GM23338 (cell line): ENCODE measurements around the gene MCC. TPM values are rescaled to one million over a fixed set of nuclear protein-coding genes. Genes with fewer than 3 reads are reported as not detected.

Experiments
- ATAC-seq: fragments of 200-7000 bp; cut with Tn5 transposase; 3 replicates; pipeline ENCODE4 v1.9.1; 2020
- DNase-seq: peaks from one replicate; pipeline ENCODE4 v3.0.0-alpha.2; 2015; ENCODE audit warnings: low spot score
- H2AFZ ChIP-seq: fragments of 200-600 bp; sonication (generic); 2 replicates; pipeline ENCODE4 v1.8.0; 2016; ENCODE audit warnings: antibody characterized with exemption, mild to moderate bottlenecking, moderate library complexity
- H3F3A ChIP-seq: fragments of 200-600 bp; sonication (generic); replicated peaks from 2 replicates; pipeline ENCODE4 v1.8.0; 2017; ENCODE audit warnings: antibody characterized with exemption, mixed run types, low read depth
- H3K27ac ChIP-seq: fragments of 200-600 bp; sonication (generic); 2 replicates; pipeline ENCODE4 v1.6.1; 2016; ENCODE audit warnings: low read depth
- H3K27me3 ChIP-seq: fragments of 200-600 bp; sonication (generic); 2 replicates; pipeline ENCODE4 v1.8.0; 2016; ENCODE audit warnings: mild to moderate bottlenecking, mixed run types, moderate library complexity; ENCODE audit not compliant: insufficient read depth
- H3K36me3 ChIP-seq: fragments of 200-600 bp; sonication (generic); 2 replicates; pipeline ENCODE4 v1.8.0; 2016; ENCODE audit warnings: mild to moderate bottlenecking; ENCODE audit not compliant: insufficient read depth
- H3K4me1 ChIP-seq: fragments of 200-600 bp; sonication (generic); 2 replicates; pipeline ENCODE4 v1.8.0; 2016; ENCODE audit warnings: mild to moderate bottlenecking, moderate library complexity; ENCODE audit not compliant: insufficient read depth
- H3K4me2 ChIP-seq: fragments of 200-600 bp; sonication (generic); 2 replicates; pipeline ENCODE4 v1.7.1; 2017; ENCODE audit warnings: mixed run types
- H3K4me3 ChIP-seq: fragments of 200-600 bp; sonication (generic); 2 replicates; pipeline ENCODE4 v1.6.1; 2016; ENCODE audit warnings: mixed run types
- H3K79me2 ChIP-seq: fragments of 200-600 bp; sonication (generic); replicated peaks from 2 replicates; pipeline ENCODE4 v1.8.0; 2017; ENCODE audit warnings: mild to moderate bottlenecking; ENCODE audit not compliant: insufficient read depth
- H3K9me2 ChIP-seq: fragments of 200-600 bp; sonication (generic); 2 replicates; pipeline ENCODE4 v1.8.0; 2017; ENCODE audit not compliant: insufficient read depth
- H4K20me1 ChIP-seq: fragments of 200-600 bp; sonication (generic); replicated peaks from 2 replicates; pipeline ENCODE4 v1.8.0; 2017; ENCODE audit warnings: mild to moderate bottlenecking; ENCODE audit not compliant: insufficient read depth
- H3K27ac Mint-ChIP-seq: 2 replicates; pipeline ENCODE4 v1.8.0; 2020; ENCODE audit warnings: inconsistent platforms, mild to moderate bottlenecking, moderate library complexity, mixed read lengths
- H3K27me3 Mint-ChIP-seq: 3 replicates; pipeline ENCODE4 v1.8.0; 2022; ENCODE audit warnings: low read depth, mild to moderate bottlenecking, moderate library complexity, mixed read lengths, inconsistent platforms; ENCODE audit not compliant: insufficient read depth, poor library complexity
- H3K36me3 Mint-ChIP-seq: 3 replicates; pipeline ENCODE4 v1.8.0; 2021; ENCODE audit warnings: low read depth, mild to moderate bottlenecking, inconsistent platforms, moderate library complexity, mixed read lengths
- H3K4me1 Mint-ChIP-seq: 3 replicates; pipeline ENCODE4 v1.8.0; 2020; ENCODE audit warnings: mild to moderate bottlenecking, inconsistent platforms, mixed read lengths
- H3K4me3 Mint-ChIP-seq: 3 replicates; pipeline ENCODE4 v1.8.0; 2021; ENCODE audit warnings: moderate library complexity, mild to moderate bottlenecking, inconsistent platforms, mixed read lengths
- H3K9me3 Mint-ChIP-seq: 3 replicates; pipeline ENCODE4 v1.8.0; 2020; ENCODE audit warnings: moderate library complexity, mild to moderate bottlenecking, inconsistent platforms, mixed read lengths
- CTCF ChIP-seq, 2 experiments: fragments of 200-600 bp in 1 of 2; sonication (generic) in 1 of 2; conservative IDR thresholded peaks; 2 replicates each; pipeline versions ENCODE4 v1.5.1 to v1.6.1; 2016 to 2017; ENCODE audit warnings: antibody characterized with exemption in 2 of 2, low read depth in 2 of 2, mild to moderate bottlenecking in 2 of 2, moderate library complexity in 1 of 2
- ETS1 ChIP-seq: IDR thresholded peaks from 2 replicates; pipeline ENCODE4 v1.6.1; 2016; ENCODE audit warnings: antibody characterized with exemption
- EZH2phosphoT487 ChIP-seq: fragments of 200-600 bp; sonication (generic); IDR thresholded peaks from one replicate; pipeline ENCODE4 v1.8.1; 2018; ENCODE audit warnings: antibody characterized with exemption; ENCODE audit not compliant: unreplicated experiment
- JUNB ChIP-seq: IDR thresholded peaks from one replicate; pipeline ENCODE4 v1.6.1; 2016; ENCODE audit warnings: antibody characterized with exemption; ENCODE audit not compliant: unreplicated experiment
- REST ChIP-seq: IDR thresholded peaks from one replicate; pipeline ENCODE4 v1.6.1; 2018; ENCODE audit warnings: antibody characterized with exemption; ENCODE audit not compliant: unreplicated experiment
- STAT1 ChIP-seq: IDR thresholded peaks from one replicate; pipeline ENCODE4 v1.6.1; 2016; ENCODE audit warnings: antibody characterized with exemption; ENCODE audit not compliant: unreplicated experiment
- ZNF114 ChIP-seq: fragments of 250-450 bp; sonication (Bioruptor Pico); IDR thresholded peaks from 2 replicates; pipeline ENCODE4 v1.5.0; 2020; ENCODE audit warnings: mild to moderate bottlenecking, moderate library complexity
- polyA plus RNA-seq: library from polyadenylated mRNA; unstranded; fragments of >200 nt; fragmentation: Nextera tagmentation; extraction: Ambion mirVana; gene quantifications from 2 replicates; pipeline ENCODE4 v1.2.1, GENCODE V29; 2016
- total RNA-seq: library from RNA; depleted of rRNA; stranded (reverse); fragments of >200 nt; shearing (Covaris generic); gene quantifications from 2 replicates; pipeline ENCODE4 v1.2.3, GENCODE V29; 2014

Gene MCC
- total and polyA plus RNA-seq, 2 experiments from 2014 or later = 3.8 to 10.1 TPM

GRCh38 chr5:113452941-113453340 lies 35.3 kb downstream of the MCC start (continued):
- TF ChIP-seq EZH2phosphoT487 (no peak), JUNB (no peak), ZNF114 (CRISPR knock-in tag) (no peak)

- Histone ChIP-seq H3K27me3 (no peaks in the 10 kb centered on the region), H4K20me1 (no peaks in the 10 kb centered on the region; the same call in 1 of the 2 replicates), H3K79me2 (no peaks in the 10 kb centered on the region), H2AFZ (no peak overlapping the region), H3K36me3 (no peaks in the 10 kb centered on the region), H3K9me2 (no peaks in the 10 kb centered on the region; the same call in 1 of the 2 replicates), H3K4me1 (no peaks in the 10 kb centered on the region), H3K4me3 (no peak overlapping the region), H3K27ac (no peak overlapping the region), H3K4me2 (no peak overlapping the region), H3F3A (no peaks in the 10 kb centered on the region)
- no peaks in the 10 kb centered on the region for H3K4me1 Mint-ChIP-seq
- no peak for TF ChIP-seq REST
- H3K27me3 Mint-ChIP-seq = peaks cover 5% of the 10 kb centered on the region
- no peak overlapping the region for H3K27ac Mint-ChIP-seq
- H3K36me3 Mint-ChIP-seq = no peaks in the 10 kb centered on the region
- ATAC-seq (no peak), DNase-seq (no peak)
- H3K4me3 Mint-ChIP-seq = no peak overlapping the region
- peaks cover 2% of the 10 kb centered on the region; the same call in 1 of the 3 replicates for H3K9me3 Mint-ChIP-seq
These were observed 36.5 kb downstream of the MCC start for GRCh38 chr5:113451797-113452196.

GRCh38 chr5:113450929-113451328 lies 37.3 kb downstream of the MCC start:
- H3K36me3 ChIP-seq = no peaks in the 10 kb centered on the region
- H3K4me2 ChIP-seq = no peak overlapping the region
- no peaks in the 10 kb centered on the region for H3F3A ChIP-seq
- Mint-ChIP-seq H3K4me1 (no peaks in the 10 kb centered on the region), H3K36me3 (no peaks in the 10 kb centered on the region), H3K27ac (no peak overlapping the region), H3K4me3 (no peak overlapping the region), H3K9me3 (no peaks in the 10 kb centered on the region; the same call in 2 of the 3 replicates), H3K27me3 (peaks cover 3% of the 10 kb centered on the region)
- H3K9me2 ChIP-seq = no peaks in the 10 kb centered on the region; the same call in 1 of the 2 replicates
- ATAC-seq = no peak
- no peak overlapping the region for H3K4me3 ChIP-seq
- TF ChIP-seq STAT1 (no peak), ETS1 (no peak), REST (no peak), ZNF114 (CRISPR knock-in tag) (no peak), CTCF (conservative IDR thresholded peaks at IDR 0.05; ENCODE audit: low read depth in 2 of 2) (no peak)
- H2AFZ ChIP-seq = no peak overlapping the region
- H3K79me2 ChIP-seq = no peaks in the 10 kb centered on the region
- no peaks in the 10 kb centered on the region for H3K4me1 ChIP-seq
- H4K20me1 ChIP-seq = no peaks in the 10 kb centered on the region; the same call in 1 of the 2 replicates
- H3K27me3 ChIP-seq = no peaks in the 10 kb centered on the region
- DNase-seq = no peak
- no peak overlapping the region for H3K27ac ChIP-seq
